SK-N-MC (cell line): Measurements from ENCODE around the gene SPATA31C2.

ENCODE experiments used
- EZH2 ChIP-seq: fragments of 200-600 bp; sonication (generic); IDR thresholded peaks from one replicate; pipeline ENCODE4 v1.6.1; 2017; ENCODE audit warnings: antibody characterized with exemption
- POLR2AphosphoS5 ChIP-seq: IDR thresholded peaks from 2 replicates; pipeline ENCODE4 v1.6.1; 2012; ENCODE audit warnings: mild to moderate bottlenecking, low read depth, low read length, borderline replicate concordance

GRCh38 chr9:88143179-88143578 is 4.9 kb upstream of the SPATA31C2 start:
- TF ChIP-seq POLR2AphosphoS5 (no peak), EZH2 (no peak)
